ENCODE results near the gene HS6ST2. TPM values are rescaled to one million over a fixed set of nuclear protein-coding genes. Genes with fewer than 3 reads are reported as not detected.
"Not testable (repeated sequence)": the region's sequence is repeated elsewhere in the genome, so short reads cannot be mapped to it uniquely, and the experiment has no call there.

Gene HS6ST2
- total and polyA plus RNA-seq, 4 experiments from 2014 or later, result not detected

GRCh38 chrX:132957211-132958090 lies 978 bp downstream of the HS6ST2 start:
- no peaks in the 10 kb centered on the region for H3K36me3 ChIP-seq (ENCODE audit: insufficient read depth, low read length)
- Mint-ChIP-seq H3K27ac (no peak overlapping the region), H3K4me1 (peaks cover 0 to 11% (median 5%) of the 10 kb centered on the region in 4 donors), H3K9me3 (peaks cover 0 to 1% (median 0%) of the 10 kb centered on the region in 8 donors), H3K4me3 (peak overlapping the region; percentile 42 to 75 (median 61)), H3K27me3 (peaks cover 9 to 21% of the 10 kb centered on the region in 2 donors), H3K36me3 (no peaks in the 10 kb centered on the region)
- no peaks in the 10 kb centered on the region for H3K27me3 ChIP-seq (ENCODE audit: insufficient read depth, low read length)
- ChIA-PET POLR2A (ENCODE audit: partially characterized antibody) (no interaction called here), CTCF (ENCODE audit: partially characterized antibody) (no interaction called here)
- H3K9me3 ChIP-seq (ENCODE audit: control insufficient read depth in 1 of 2, low read length in 2 of 2), result no peaks in the 10 kb centered on the region
- H3K4me3 ChIP-seq (ENCODE audit: low read length in 2 of 2), result no peak overlapping the region
- no peaks in the 10 kb centered on the region for H3K4me1 ChIP-seq (ENCODE audit: insufficient read depth, low read length)
- intact Hi-C loops (cut with micrococcal nuclease), result no loop called here
- H3K27ac ChIP-seq (ENCODE audit: low read depth, low read length), result no peak overlapping the region
- DNase-seq, result peak in 1 of 5 donors; percentile 44

DNA sequence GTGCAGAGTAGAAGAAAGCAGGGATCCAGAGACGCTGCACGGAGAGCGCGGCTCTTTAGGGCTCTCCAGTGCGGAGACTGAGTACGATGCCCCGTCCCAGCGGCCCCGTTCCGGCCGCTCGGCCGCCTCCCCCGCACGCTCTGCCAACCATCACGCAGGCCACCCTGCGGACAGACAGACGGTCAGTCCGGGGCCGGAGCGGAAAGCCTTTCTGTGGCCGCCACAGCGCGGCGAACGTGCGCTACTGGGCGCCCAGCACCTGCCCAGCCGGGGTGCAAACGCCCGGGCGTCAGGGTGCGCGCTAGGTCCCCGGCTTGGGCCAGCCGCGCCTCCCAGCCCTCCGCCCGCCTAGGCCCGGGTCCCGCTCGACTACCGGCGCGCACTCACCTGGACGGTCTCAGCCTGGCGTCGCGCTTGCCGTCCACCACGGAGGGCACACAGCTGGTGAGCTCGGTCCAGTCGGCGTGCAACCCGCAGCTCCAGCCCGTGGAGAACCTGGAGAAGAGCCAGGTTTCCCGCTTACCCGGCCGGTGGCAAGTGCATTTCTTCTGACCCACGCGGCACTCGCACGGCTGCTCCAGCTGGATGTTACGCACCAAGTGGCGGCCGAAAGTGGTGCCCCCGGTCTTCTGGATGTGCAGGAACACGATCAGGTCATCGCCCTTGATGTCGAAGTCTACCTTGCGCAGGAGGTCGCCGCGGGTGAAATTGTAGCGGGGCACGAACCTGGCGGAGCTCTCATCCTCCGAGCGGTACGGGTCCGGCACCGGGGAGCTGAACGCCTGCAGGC lies 1.8 kb downstream of the HS6ST2 start:
- no peaks in the 10 kb centered on the region for H3K36me3 ChIP-seq (ENCODE audit: insufficient read depth, low read length)
- H3K27me3 ChIP-seq (ENCODE audit: insufficient read depth, low read length), result no peaks in the 10 kb centered on the region
- DNase-seq, result no peak
- Mint-ChIP-seq H3K27ac (no peak overlapping the region), H3K36me3 (no peaks in the 10 kb centered on the region), H3K4me3 (peak overlapping the region; percentile 42 to 75 (median 60)), H3K4me1 (peaks cover 0 to 11% (median 5%) of the 10 kb centered on the region in 4 donors), H3K9me3 (peaks cover 0 to 1% (median 0%) of the 10 kb centered on the region in 8 donors), H3K27me3 (peaks cover 9 to 21% of the 10 kb centered on the region in 2 donors)
- H3K27ac ChIP-seq (ENCODE audit: low read depth, low read length), result no peak overlapping the region
- POLR2A ChIA-PET (ENCODE audit: partially characterized antibody), result no interaction called here
- intact Hi-C loops (cut with micrococcal nuclease), result no loop called here
- no peaks in the 10 kb centered on the region for H3K9me3 ChIP-seq (ENCODE audit: control insufficient read depth in 1 of 2, low read length in 2 of 2)
- H3K4me1 ChIP-seq (ENCODE audit: insufficient read depth, low read length), result no peaks in the 10 kb centered on the region
- CTCF ChIA-PET (ENCODE audit: partially characterized antibody), result no interaction called here
- H3K4me3 ChIP-seq (ENCODE audit: low read length in 2 of 2), result no peak overlapping the region

DNA sequence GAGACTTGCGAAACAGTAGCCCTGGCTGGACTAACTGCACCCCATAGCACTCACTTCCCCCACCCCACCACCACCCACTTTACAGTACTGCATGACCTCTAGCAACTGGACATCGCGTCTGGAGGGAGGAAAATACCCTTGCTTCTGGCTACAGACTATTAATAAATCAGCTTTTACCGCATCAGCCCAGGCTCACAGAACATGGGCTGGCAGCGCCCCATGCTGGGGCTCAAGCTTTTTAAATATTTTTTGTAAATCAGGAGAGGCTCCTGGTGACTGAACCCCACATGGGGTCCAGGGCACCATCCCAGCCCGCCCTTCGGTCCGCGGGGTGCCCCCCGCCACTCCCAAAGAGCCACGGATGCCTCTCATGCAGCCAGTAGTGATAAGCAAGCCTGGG lies 2.7 kb downstream of the HS6ST2 start:
- H3K4me1 ChIP-seq (ENCODE audit: insufficient read depth, low read length), result no peaks in the 10 kb centered on the region
- no peak overlapping the region for H3K27ac ChIP-seq (ENCODE audit: low read depth, low read length)
- intact Hi-C loops (cut with micrococcal nuclease), result no loop called here
- Mint-ChIP-seq H3K9me3 (peaks cover 0 to 1% (median 0%) of the 10 kb centered on the region in 8 donors), H3K4me1 (peaks cover 0 to 11% (median 5%) of the 10 kb centered on the region in 4 donors), H3K27me3 (peaks cover 9 to 21% of the 10 kb centered on the region in 2 donors), H3K36me3 (no peaks in the 10 kb centered on the region), H3K27ac (no peak overlapping the region), H3K4me3 (peak overlapping the region in 3 of 8 donors; percentile 17 to 67 (median 22))
- DNase-seq, result no peak
- CTCF ChIA-PET (ENCODE audit: partially characterized antibody), result no interaction called here
- H3K4me3 ChIP-seq (ENCODE audit: low read length in 2 of 2), result no peak overlapping the region
- H3K9me3 ChIP-seq (ENCODE audit: control insufficient read depth in 1 of 2, low read length in 2 of 2), result no peaks in the 10 kb centered on the region
- no peaks in the 10 kb centered on the region for H3K36me3 ChIP-seq (ENCODE audit: insufficient read depth, low read length)
- no peaks in the 10 kb centered on the region for H3K27me3 ChIP-seq (ENCODE audit: insufficient read depth, low read length)
- POLR2A ChIA-PET (ENCODE audit: partially characterized antibody), result no interaction called here

DNA sequence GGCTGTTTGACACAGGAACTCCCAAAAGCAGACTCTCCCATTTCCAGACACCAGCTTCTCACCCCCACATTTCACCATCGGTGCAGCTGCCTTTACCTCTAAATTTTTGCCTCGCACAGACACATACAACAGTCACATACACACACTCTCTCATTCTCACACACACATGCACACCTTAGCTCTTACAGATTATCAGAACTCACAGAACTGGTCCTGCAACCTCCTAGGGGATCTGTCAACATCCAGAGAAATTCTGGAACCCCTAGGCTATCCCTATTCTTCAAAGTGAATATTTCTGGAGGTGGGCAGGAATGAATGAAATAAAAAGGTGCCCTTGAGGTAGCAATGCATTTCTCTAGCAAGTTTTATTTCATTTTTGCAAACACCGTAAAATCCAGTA lies 4.1 kb downstream of the HS6ST2 start:
- H3K4me1 Mint-ChIP-seq, result peaks cover 0 to 11% (median 5%) of the 10 kb centered on the region in 4 donors
- peaks cover 7 to 16% of the 10 kb centered on the region in 2 donors for H3K27me3 Mint-ChIP-seq
- intact Hi-C loops (cut with micrococcal nuclease), result no loop called here
- no peaks in the 10 kb centered on the region for H3K9me3 Mint-ChIP-seq
- H3K4me3 Mint-ChIP-seq, result peak overlapping the region in 1 of 8 donors; percentile 43
- H3K4me1 ChIP-seq (ENCODE audit: insufficient read depth, low read length), result no peaks in the 10 kb centered on the region
- DNase-seq, result no peak
- no peaks in the 10 kb centered on the region for H3K27me3 ChIP-seq (ENCODE audit: insufficient read depth, low read length)
- POLR2A ChIA-PET (ENCODE audit: partially characterized antibody), result no interaction called here
- H3K4me3 ChIP-seq (ENCODE audit: low read length in 2 of 2), result no peak overlapping the region
- no peaks in the 10 kb centered on the region for H3K9me3 ChIP-seq (ENCODE audit: control insufficient read depth in 1 of 2, low read length in 2 of 2)
- no peak overlapping the region for H3K27ac ChIP-seq (ENCODE audit: low read depth, low read length)
- no peak overlapping the region for H3K27ac Mint-ChIP-seq
- no peaks in the 10 kb centered on the region for H3K36me3 ChIP-seq (ENCODE audit: insufficient read depth, low read length)
- CTCF ChIA-PET (ENCODE audit: partially characterized antibody), result no interaction called here
- H3K36me3 Mint-ChIP-seq, result no peaks in the 10 kb centered on the region

- Histone ChIP-seq H3K4me1 (ENCODE audit: insufficient read depth, low read length) (no peaks in the 10 kb centered on the region), H3K4me3 (ENCODE audit: low read length in 2 of 2) (no peak overlapping the region), H3K36me3 (ENCODE audit: insufficient read depth, low read length) (no peaks in the 10 kb centered on the region), H3K27me3 (ENCODE audit: insufficient read depth, low read length) (no peaks in the 10 kb centered on the region), H3K9me3 (ENCODE audit: control insufficient read depth in 1 of 2, low read length in 2 of 2) (no peaks in the 10 kb centered on the region), H3K27ac (ENCODE audit: low read depth, low read length) (no peak overlapping the region)
- Mint-ChIP-seq H3K36me3 (no peaks in the 10 kb centered on the region), H3K27me3 (peaks cover 7 to 10% of the 10 kb centered on the region in 2 donors), H3K9me3 (no peaks in the 10 kb centered on the region), H3K4me1 (peaks cover 0 to 11% (median 1%) of the 10 kb centered on the region in 4 donors), H3K27ac (no peak overlapping the region), H3K4me3 (no peak overlapping the region)
- intact Hi-C loops (cut with micrococcal nuclease), result no loop called here
- ChIA-PET POLR2A (ENCODE audit: partially characterized antibody) (no interaction called here), CTCF (ENCODE audit: partially characterized antibody) (no interaction called here)
- no peak for DNase-seq
Measured at GRCh38 chrX:132953354-132953753, 5.1 kb downstream of the HS6ST2 start.

GRCh38 chrX:132948648-132949260 lies 9.7 kb downstream of the HS6ST2 start:
- ChIA-PET POLR2A (ENCODE audit: partially characterized antibody) (no interaction called here), CTCF (ENCODE audit: partially characterized antibody) (no interaction called here)
- Mint-ChIP-seq H3K4me1 (no peaks in the 10 kb centered on the region), H3K9me3 (peaks cover 0 to 3% (median under 1%) of the 10 kb centered on the region in 8 donors), H3K27ac (no peak overlapping the region), H3K27me3 (peaks cover 0 to 2% of the 10 kb centered on the region in 2 donors), H3K4me3 (no peak overlapping the region), H3K36me3 (no peaks in the 10 kb centered on the region)
- H3K27me3 ChIP-seq (ENCODE audit: insufficient read depth, low read length), result no peaks in the 10 kb centered on the region
- DNase-seq, result no peak
- no peak overlapping the region for H3K27ac ChIP-seq (ENCODE audit: low read depth, low read length)
- no peak overlapping the region for H3K4me3 ChIP-seq (ENCODE audit: low read length in 2 of 2)
- intact Hi-C loops (cut with micrococcal nuclease), result no loop called here
- no peaks in the 10 kb centered on the region for H3K4me1 ChIP-seq (ENCODE audit: insufficient read depth, low read length)
- H3K36me3 ChIP-seq (ENCODE audit: insufficient read depth, low read length), result no peaks in the 10 kb centered on the region
- no peaks in the 10 kb centered on the region for H3K9me3 ChIP-seq (ENCODE audit: control insufficient read depth in 1 of 2, low read length in 2 of 2)

- H3K36me3 Mint-ChIP-seq; H3K27ac Mint-ChIP-seq; H3K9me3 Mint-ChIP-seq; H3K27me3 Mint-ChIP-seq; intact Hi-C loops (cut with micrococcal nuclease); H3K27ac ChIP-seq (ENCODE audit: low read depth, low read length); H3K4me3 Mint-ChIP-seq; H3K4me1 ChIP-seq (ENCODE audit: insufficient read depth, low read length); H3K27me3 ChIP-seq (ENCODE audit: insufficient read depth, low read length); H3K9me3 ChIP-seq (ENCODE audit: control insufficient read depth in 1 of 2, low read length in 2 of 2); CTCF ChIA-PET (ENCODE audit: partially characterized antibody); POLR2A ChIA-PET (ENCODE audit: partially characterized antibody); DNase-seq; H3K36me3 ChIP-seq (ENCODE audit: insufficient read depth, low read length); H3K4me1 Mint-ChIP-seq; H3K4me3 ChIP-seq (ENCODE audit: low read length in 2 of 2): not testable (repeated sequence)
Measured at GRCh38 chrX:132945055-132945599, 13.3 kb downstream of the HS6ST2 start.

Measured in CD4-positive, alpha-beta memory T cell (primary cell).